GM12878 (cell line): Measurements from ENCODE around the gene TDRD12. TPM values are rescaled to one million over a fixed set of nuclear protein-coding genes. Genes with fewer than 3 reads are reported as not detected.

Experiments
- ATAC-seq: fragments of 200-7000 bp; cut with Tn5 transposase; 3 replicates; pipeline ENCODE4 v1.9.1; 2020; ENCODE audit warnings: mild to moderate bottlenecking, moderate library complexity
- BruUV-seq: library from RNA; stranded (reverse); fragments of 400-500 nt; replicated peaks from 2 replicates; lab custom pipeline; 2021; lab: Mats Ljungman, UMichigan
- CTCF ChIA-PET: fragments of 300-600 bp; sonication (Branson Sonifier 250); formaldehyde crosslinking; extraction: SDS; loops from one replicate; lab custom pipeline; 2021; ENCODE audit warnings: inconsistent platforms; lab: Yijun Ruan, JAX
- POLR2A ChIA-PET: fragments of 350-600 bp; formaldehyde crosslinking; extraction: SDS; loops from one replicate; lab custom pipeline; 2021; ENCODE audit warnings: inconsistent platforms; lab: Charles Lee
- RAD21 ChIA-PET: fragments of 300-600 bp; sonication (Branson Sonifier 250); formaldehyde crosslinking; loops from one replicate; lab custom pipeline; 2023; ENCODE audit warnings: antibody characterized with exemption; ENCODE audit not compliant: unreplicated experiment; lab: Charles Lee
- SMC1A ChIA-PET: fragments of 300-600 bp; sonication (Branson Sonifier 250); formaldehyde crosslinking; loops from one replicate; lab custom pipeline; 2023; ENCODE audit not compliant: unreplicated experiment, uncharacterized antibody; lab: Charles Lee
- DNase-seq: peaks from one replicate; pipeline ENCODE4 v3.0.0-alpha.2; 2011; ENCODE audit warnings: low read depth, low spot score
- FAIRE-seq: peaks from 3 replicates; lab custom pipeline; 2011; peaks lifted over from hg19 to GRCh38; lab: Jason Lieb, UNC
- H2AFZ ChIP-seq: 2 replicates; pipeline ENCODE4 v1.6.0; 2011; ENCODE audit warnings: low read depth, low read length, control low read depth; ENCODE audit not compliant: control insufficient read depth
- H3K27ac ChIP-seq: 2 replicates; pipeline ENCODE4 v1.5.1; 2011; ENCODE audit warnings: control low read depth; ENCODE audit not compliant: control insufficient read depth, insufficient read depth
- H3K27me3 ChIP-seq, 2 experiments: replicated peaks in 1 of 2; 2 replicates each; pipeline versions ENCODE4 v1.6.0 to v1.6.1; 2011; ENCODE audit warnings: low read length in 1 of 2; ENCODE audit not compliant: control insufficient read depth in 2 of 2, insufficient read depth in 2 of 2
- H3K36me3 ChIP-seq, 2 experiments: 2 replicates each; pipeline ENCODE4 v1.5.1; 2011; ENCODE audit warnings: low read length in 1 of 2; ENCODE audit not compliant: control insufficient read depth in 2 of 2, insufficient read depth in 2 of 2
- H3K4me1 ChIP-seq: 2 replicates; pipeline ENCODE4 v1.6.1; 2011; ENCODE audit warnings: mild to moderate bottlenecking, low read length, moderate library complexity, mixed read lengths; ENCODE audit not compliant: control insufficient read depth, insufficient read depth
- H3K4me2 ChIP-seq: 2 replicates; pipeline ENCODE4 v1.6.0; 2011; ENCODE audit warnings: control low read depth; ENCODE audit not compliant: control insufficient read depth, insufficient read depth
- H3K4me3 ChIP-seq: fragments of 200-600 bp; sonication (generic); 2 replicates; pipeline ENCODE4 v1.5.1; 2016
- H3K79me2 ChIP-seq: 2 replicates; pipeline ENCODE4 v1.6.0; 2011; ENCODE audit warnings: low read length; ENCODE audit not compliant: control insufficient read depth, insufficient read depth
- H3K9ac ChIP-seq: 2 replicates; pipeline ENCODE4 v1.8.0; 2011; ENCODE audit warnings: low read length, control low read depth, mixed read lengths; ENCODE audit not compliant: control insufficient read depth, insufficient read depth
- H3K9me3 ChIP-seq: replicated peaks from 3 replicates; pipeline ENCODE4 v1.5.1; 2011; ENCODE audit warnings: mild to moderate bottlenecking, low read length; ENCODE audit not compliant: control insufficient read depth, insufficient read depth
- H4K20me1 ChIP-seq: 2 replicates; pipeline ENCODE4 v1.6.0; 2011; ENCODE audit not compliant: control insufficient read depth, insufficient read depth
- CBFB ChIP-seq: IDR thresholded peaks from 2 replicates; pipeline ENCODE4 v1.6.1; 2016; ENCODE audit warnings: antibody characterized with exemption, low read depth
- CHD4 ChIP-seq: fragments of 200-600 bp; sonication (generic); IDR thresholded peaks from 2 replicates; pipeline ENCODE4 v1.6.1; 2016; ENCODE audit warnings: mild to moderate bottlenecking
- ETV6 ChIP-seq, 2 experiments: fragments of 450-650 bp in 1 of 2; IDR thresholded peaks in 1 of 2; conservative IDR thresholded peaks in 1 of 2; 2 replicates each; pipeline ENCODE4 v1.6.1; 2014; ENCODE audit warnings: antibody characterized with exemption in 1 of 2, borderline replicate concordance in 1 of 2, low read depth in 1 of 2, mild to moderate bottlenecking in 1 of 2, moderate library complexity in 1 of 2
- GABPA ChIP-seq: IDR thresholded peaks from 2 replicates; pipeline ENCODE4 v1.6.1; 2014; ENCODE audit warnings: antibody characterized with exemption, low read depth, mild to moderate bottlenecking, inconsistent platforms
- MTA2 ChIP-seq: fragments of 450-650 bp; IDR thresholded peaks from 2 replicates; pipeline ENCODE4 v1.6.1; 2016; ENCODE audit warnings: low read depth, mild to moderate bottlenecking, moderate library complexity
- NKRF ChIP-seq: fragments of 450-650 bp; conservative IDR thresholded peaks from 2 replicates; pipeline ENCODE4 v1.6.1; 2017; ENCODE audit warnings: mild to moderate bottlenecking, moderate library complexity
- PML ChIP-seq: IDR thresholded peaks from 2 replicates; pipeline ENCODE4 v1.6.1; 2012; ENCODE audit warnings: low read length, inconsistent platforms
- SRF ChIP-seq, 2 experiments: IDR thresholded peaks; 2 replicates each; pipeline ENCODE4 v1.6.1; 2011; ENCODE audit warnings: low read depth in 2 of 2, low read length in 2 of 2, mild to moderate bottlenecking in 1 of 2, moderate library complexity in 1 of 2
- STAT3 ChIP-seq: IDR thresholded peaks from 2 replicates; pipeline ENCODE4 v1.6.1; 2011; ENCODE audit warnings: low read depth, low read length, improper control_type of control experiment
- TCF12 ChIP-seq: IDR thresholded peaks from 2 replicates; pipeline ENCODE4 v1.6.1; 2011; ENCODE audit warnings: low read depth, mild to moderate bottlenecking, low read length
- ZNF384 ChIP-seq: IDR thresholded peaks from 2 replicates; pipeline ENCODE4 v1.6.1; 2012; ENCODE audit warnings: low read depth, mild to moderate bottlenecking, low read length, improper control_type of control experiment, borderline replicate concordance
- WGBS: methylation state at CpG from one replicate; pipeline ENCODE4 v1.1.6; 2016; ENCODE audit warnings: low lambda C conversion rate; ENCODE audit not compliant: insufficient replicate concordance, insufficient coverage; ENCODE audit errors: missing lambda C conversion rate; 5-methylcytosine and 5-hydroxymethylcytosine counted together
- in situ Hi-C: fragments of 300-500 bp; cut with MboI; formaldehyde crosslinking; loops from 9 replicates; pipeline ENCODE4 v1.14.3; 2018; ENCODE audit warnings: mixed read lengths
- intact Hi-C: fragments of 100-400 bp; cut with micrococcal nuclease; formaldehyde crosslinking; loops from one replicate; pipeline ENCODE4 v1.14.2; 2022; ENCODE audit not compliant: unreplicated experiment
- polyA plus RNA-seq, 11 experiments: library from polyadenylated mRNA; depleted of rRNA in 4 of 11; unstranded in 6 of 11; stranded (reverse) in 5 of 11; fragments of >200 nt; fragmentation: Nextera tagmentation in 4 of 11; fragmentation: Illumina TruSeq in 1 of 11; extraction: Ambion mirVana in 4 of 11; extraction: Trizol in 1 of 11; gene quantifications; 1 replicate in 1 of 11; 2 replicates in 10 of 11; pipeline versions ENCODE4 v1.2.1 to v1.2.3, GENCODE V29; 2011 to 2016; ENCODE audit warnings: inconsistent platforms in 2 of 11, missing spikeins in 2 of 11, low read depth in 1 of 11
- total RNA-seq, 4 experiments: library from RNA; depleted of rRNA in 3 of 4; stranded (reverse); fragments of >200 nt in 3 of 4; fragmentation: Illumina TruSeq in 1 of 4; extraction: Trizol in 1 of 4; gene quantifications; 2 replicates each; pipeline versions ENCODE4 v1.2.1 to v1.2.3, GENCODE V29; 2013 to 2021
- TF ChIP-seq, protein P1 (sequence below): IDR thresholded peaks from 2 replicates; pipeline ENCODE4 v1.6.1; 2011; ENCODE audit warnings: mild to moderate bottlenecking, low read depth, low read length, moderate library complexity; ENCODE audit not compliant: insufficient replicate concordance

The TDRD12 gene
- total and polyA plus RNA-seq, 10 of the 15 experiments (the other 5 are each of a cell fraction or from before 2014, with no cell fraction given): 0.08 to 0.15 TPM; not detected in 8

DNA sequence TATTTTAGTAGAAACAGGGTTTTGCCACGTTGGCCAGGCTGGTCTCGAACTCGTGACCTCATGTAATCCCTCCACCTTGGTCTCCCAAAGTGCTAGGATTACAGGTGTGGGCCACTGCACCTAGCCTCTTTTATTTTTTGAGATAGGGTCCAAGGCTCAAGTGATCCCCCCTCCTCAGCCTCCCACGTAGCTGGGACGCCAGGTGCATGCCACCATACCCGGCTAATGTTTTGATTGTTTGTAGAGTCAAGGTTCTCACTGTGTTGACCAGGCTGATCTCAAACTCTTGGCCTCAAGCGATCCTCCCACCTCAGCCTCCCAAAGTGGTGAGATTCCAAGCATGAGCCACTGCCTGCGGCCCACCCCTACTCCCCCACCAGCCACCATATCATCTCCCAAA is 143.7 kb downstream of the TDRD12 start:
- Histone ChIP-seq H3K36me3 (no peaks in the 10 kb centered on the region), H3K4me2 (no peak overlapping the region), H3K4me3 (no peak overlapping the region), H3K79me2 (no peaks in the 10 kb centered on the region), H3K27ac (no peak overlapping the region), H2AFZ (no peak overlapping the region), H3K27me3 (no peaks in the 10 kb centered on the region), H3K9me3 (no peaks in the 10 kb centered on the region), H3K9ac (no peak overlapping the region), H4K20me1 (no peaks in the 10 kb centered on the region), H3K4me1 (no peaks in the 10 kb centered on the region)
- BruUV-seq: no TSS peak
- TF ChIP-seq STAT3 (no peak), TCF12 (no peak)
- TF ChIP-seq, protein P1, sequence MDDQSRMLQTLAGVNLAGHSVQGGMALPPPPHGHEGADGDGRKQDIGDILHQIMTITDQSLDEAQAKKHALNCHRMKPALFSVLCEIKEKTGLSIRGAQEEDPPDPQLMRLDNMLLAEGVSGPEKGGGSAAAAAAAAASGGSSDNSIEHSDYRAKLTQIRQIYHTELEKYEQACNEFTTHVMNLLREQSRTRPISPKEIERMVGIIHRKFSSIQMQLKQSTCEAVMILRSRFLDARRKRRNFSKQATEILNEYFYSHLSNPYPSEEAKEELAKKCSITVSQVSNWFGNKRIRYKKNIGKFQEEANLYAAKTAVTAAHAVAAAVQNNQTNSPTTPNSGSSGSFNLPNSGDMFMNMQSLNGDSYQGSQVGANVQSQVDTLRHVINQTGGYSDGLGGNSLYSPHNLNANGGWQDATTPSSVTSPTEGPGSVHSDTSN: no peak
- DNase-seq: no peak
- 46% methylated on average over 8 of the region's 8 CpGs for whole genome bisulfite sequencing
- no peak for ATAC-seq
- in situ Hi-C loops: no loop called here
- ChIA-PET CTCF (no interaction called here), RAD21 (no interaction called here), SMC1A (no interaction called here), POLR2A (no interaction called here)
- intact Hi-C loops: no loop called here
- no peak for FAIRE-seq

GRCh38 chr19:32863841-32864240 is 144.3 kb downstream of the TDRD12 start:
- H4K20me1 ChIP-seq: no peaks in the 10 kb centered on the region
- no peaks in the 10 kb centered on the region for H3K79me2 ChIP-seq
- H3K4me3 ChIP-seq: no peak overlapping the region
- in situ Hi-C loops: no loop called here
- no peak for FAIRE-seq
- no peaks in the 10 kb centered on the region for H3K36me3 ChIP-seq
- no peak overlapping the region for H3K9ac ChIP-seq
- no peak overlapping the region for H3K4me2 ChIP-seq
- DNase-seq: no peak
- intact Hi-C loops: no loop called here
- ATAC-seq: no peak
- CTCF ChIA-PET: no interaction called here
- WGBS: 51% methylated on average over 13 of the region's 13 CpGs
- POLR2A ChIA-PET: no interaction called here
- H3K27ac ChIP-seq: no peak overlapping the region
- H3K27me3 ChIP-seq: no peaks in the 10 kb centered on the region
- SMC1A ChIA-PET: no interaction called here
- RAD21 ChIA-PET: no interaction called here
- H3K9me3 ChIP-seq: no peaks in the 10 kb centered on the region
- H3K4me1 ChIP-seq: no peaks in the 10 kb centered on the region
- H2AFZ ChIP-seq: no peak overlapping the region
- no TSS peak for BruUV-seq
- TF ChIP-seq ETV6 (conservative IDR thresholded peaks at IDR 0.05 in 1 of 2, IDR thresholded peaks at IDR 0.05 in 1 of 2; ENCODE audit: borderline replicate concordance in 1 of 2, low read depth in 1 of 2) (no peak), MTA2 (no peak), NKRF (no peak), SRF (IDR thresholded peaks at IDR 0.05; ENCODE audit: low read depth in 2 of 2, low read length in 2 of 2) (no peak), ZNF384 (no peak), GABPA (no peak), CBFB (no peak), PML (no peak), CHD4 (no peak)
